Fibroblast of skin of right quadriceps (primary cell): Measurements from ENCODE around the gene SPAG17.

ENCODE experiments used
- DNase-seq: peaks from one replicate; pipeline ENCODE4 v3.0.0-alpha.2; 2013

Gene SPAG17

DNA sequence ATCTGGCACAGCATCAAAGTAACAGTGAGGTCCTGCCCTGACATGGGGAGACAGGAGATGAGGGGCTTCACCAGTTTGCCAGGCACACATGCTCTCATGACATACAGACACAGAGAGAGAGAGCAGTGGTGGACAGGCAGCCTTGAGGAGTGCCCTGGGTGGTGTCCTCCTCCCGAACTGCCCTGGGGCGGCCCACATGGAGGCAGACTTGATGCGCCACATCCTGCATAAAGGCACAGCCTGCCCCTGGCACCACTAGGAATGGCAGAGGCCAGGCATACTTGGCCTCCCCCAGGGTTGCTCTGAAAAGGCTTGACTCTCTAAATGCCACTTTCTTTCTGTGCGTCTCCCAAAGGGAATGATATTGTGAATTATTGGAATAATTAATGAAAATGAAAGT, 67.5 kb downstream of the SPAG17 start:
- no peak for DNase-seq

DNA sequence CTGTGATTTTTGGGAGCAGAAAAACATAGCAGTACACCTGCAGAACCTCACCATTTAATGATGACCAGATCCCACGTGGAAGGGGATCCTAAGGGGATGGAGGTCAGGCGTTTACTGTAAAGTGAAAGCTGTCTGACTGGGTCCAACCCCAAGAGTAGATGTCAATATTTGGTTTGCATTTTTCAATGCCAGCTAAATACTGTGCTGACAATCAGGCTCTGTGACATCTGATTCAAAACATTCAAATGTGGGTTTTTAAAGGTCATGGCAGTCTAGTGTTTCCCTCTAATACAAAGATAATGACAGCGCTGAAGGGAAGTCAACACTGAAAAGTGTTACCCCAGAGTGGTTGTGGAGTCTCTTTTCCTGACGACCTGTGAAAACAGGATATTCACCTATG, 68.1 kb downstream of the SPAG17 start:
- DNase-seq, result no peak

DNA sequence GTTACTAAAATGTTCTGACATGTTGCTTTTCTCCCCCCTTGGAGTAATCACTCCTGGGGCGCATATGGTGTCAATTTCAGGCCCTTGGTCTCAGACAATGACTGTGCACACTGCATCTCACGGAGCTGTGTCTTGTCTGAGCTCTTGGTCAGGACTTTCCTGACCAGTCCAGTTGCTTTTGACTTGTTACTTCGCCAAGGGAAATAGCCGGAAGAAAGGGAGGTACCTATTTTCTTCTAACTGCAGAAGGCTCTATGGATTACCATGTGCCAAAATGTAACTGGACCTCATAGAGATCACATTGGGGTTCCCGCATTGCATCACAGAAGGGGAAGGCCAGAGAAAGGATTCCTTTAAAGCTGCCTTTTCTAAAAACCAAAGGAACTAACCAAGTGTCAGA, 68.6 kb downstream of the SPAG17 start:
- DNase-seq, result peak; percentile 32

DNA sequence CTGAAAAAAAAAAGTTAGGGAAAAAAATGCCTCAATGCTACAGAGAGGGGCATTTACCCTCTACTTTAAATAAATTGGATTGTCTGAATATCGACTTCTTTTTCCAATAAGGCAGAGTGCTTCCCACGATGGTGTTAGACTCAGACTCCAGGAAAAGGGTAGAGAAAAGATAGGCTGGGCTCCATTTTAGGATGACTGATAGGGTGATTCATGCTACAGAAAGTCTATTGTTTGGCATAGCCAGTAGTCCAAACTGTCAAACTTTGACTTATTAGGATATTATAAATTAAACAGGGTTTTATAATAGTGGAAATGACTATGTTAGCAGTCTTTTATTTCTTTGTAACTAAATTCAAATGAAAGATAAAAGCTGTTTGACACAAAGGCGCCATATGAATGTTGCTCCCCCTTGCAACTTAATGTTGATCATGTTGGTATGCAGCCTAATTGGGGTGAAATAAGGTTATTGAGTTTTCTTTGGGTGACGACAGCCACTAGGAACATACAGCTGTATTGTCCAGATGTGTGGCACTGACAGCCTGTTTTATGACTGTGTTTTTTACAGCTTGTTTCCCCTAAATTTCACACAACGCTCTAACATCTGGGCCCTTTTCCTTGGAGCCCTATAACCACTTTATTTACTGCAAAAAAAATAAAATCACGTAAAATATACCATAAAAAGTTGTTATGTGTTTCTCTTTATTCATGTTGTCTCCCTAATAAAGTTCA, 69.3 kb downstream of the SPAG17 start:
- peak; percentile 53 for DNase-seq

DNA sequence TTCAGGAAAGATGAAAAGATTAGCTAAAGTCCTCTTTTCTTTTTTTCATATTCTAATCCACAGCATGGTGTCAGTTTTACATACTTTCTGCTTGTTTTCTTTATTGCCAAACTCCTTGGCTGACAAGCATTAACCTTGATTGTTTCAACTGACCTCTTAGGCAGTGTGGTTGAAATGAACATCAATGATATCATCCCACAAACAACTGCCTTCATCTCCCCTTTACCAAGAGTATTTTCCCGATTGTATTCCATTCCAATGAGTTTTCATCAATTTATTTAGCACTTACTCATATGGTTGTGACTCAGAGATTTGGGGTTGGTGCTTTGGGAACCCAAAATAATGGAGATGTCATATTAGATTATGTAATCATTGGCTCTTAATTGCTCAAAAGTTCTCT, 71.8 kb downstream of the SPAG17 start:
- peak; percentile 82 for DNase-seq

DNA sequence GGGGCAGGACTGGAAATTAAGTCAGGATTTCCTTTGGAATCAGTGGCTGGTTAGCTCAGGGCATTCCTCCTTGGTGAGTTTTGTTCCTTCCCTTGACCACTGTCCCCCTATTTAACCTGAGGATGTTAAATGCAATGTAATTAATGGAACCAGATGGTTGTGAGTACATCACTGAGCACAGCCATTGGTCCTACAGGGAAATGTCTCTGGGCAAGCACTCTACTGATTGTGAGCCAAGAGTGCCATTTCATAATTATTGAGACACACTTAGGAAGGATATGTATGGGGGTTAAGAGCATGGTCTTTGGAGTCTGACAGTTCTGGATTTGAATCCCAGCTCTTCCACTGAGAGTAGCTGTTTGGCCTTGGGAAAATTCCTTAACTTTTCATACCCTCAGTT, 74.4 kb downstream of the SPAG17 start:
- DNase-seq, result no peak

DNA sequence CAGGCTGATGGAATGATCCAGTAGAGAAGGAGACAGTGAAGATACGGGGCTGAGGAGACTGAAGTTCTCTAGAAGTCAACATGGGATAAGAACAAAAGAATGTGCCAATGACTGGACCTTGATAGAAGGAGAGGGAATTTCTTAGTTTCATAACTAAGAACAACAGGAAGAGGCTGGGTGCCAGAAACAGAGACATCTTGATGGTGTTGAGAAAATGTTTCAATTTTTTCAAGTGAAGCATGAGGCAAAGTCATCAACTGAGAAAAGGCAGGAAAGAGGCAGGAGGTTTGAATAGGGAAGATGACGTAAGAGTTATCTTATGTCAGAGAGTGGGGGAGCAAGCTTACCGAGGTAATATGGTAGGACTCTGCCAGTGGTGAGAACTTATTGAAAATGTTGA, 80.1 kb downstream of the SPAG17 start:
- peak; percentile 50 for DNase-seq

DNA sequence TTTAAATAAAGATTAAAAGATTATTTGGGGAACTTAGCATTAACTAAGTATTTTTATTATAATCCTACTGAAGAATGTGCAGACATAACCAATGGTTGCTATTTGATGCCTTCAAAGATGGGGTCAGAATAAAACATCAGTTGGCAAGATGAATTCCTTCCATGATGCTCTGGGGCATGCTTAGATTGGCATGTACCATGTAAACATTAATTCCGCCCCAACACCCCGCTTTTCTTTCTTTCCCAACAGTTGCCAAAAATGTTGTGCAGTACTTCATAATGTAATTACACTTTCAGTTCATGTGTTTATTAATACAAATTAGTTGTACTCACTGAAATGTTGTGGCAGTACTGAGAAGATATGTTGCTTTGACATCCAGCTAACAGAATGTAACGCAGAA, 82.6 kb downstream of the SPAG17 start:
- DNase-seq, result no peak

DNA sequence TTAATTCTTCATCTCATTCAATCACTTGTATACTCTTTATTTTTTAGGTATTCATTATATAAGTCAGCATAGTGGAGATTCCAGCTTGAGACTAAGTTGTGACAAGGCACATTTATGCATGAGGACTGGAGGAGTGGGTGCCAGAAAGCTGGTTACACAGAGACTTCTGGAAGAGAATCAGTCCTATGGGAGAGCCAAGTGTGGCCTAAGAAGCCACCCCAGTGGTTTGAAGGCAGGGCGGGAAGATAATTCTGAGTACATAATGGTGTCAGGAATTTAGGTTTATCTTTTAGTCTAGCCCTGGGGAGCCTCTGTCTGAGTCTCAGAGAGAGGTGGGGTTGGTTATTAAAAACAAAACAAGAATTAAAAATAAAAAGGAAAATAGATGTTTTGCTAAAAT, 83.0 kb downstream of the SPAG17 start:
- peak; percentile 18 for DNase-seq

DNA sequence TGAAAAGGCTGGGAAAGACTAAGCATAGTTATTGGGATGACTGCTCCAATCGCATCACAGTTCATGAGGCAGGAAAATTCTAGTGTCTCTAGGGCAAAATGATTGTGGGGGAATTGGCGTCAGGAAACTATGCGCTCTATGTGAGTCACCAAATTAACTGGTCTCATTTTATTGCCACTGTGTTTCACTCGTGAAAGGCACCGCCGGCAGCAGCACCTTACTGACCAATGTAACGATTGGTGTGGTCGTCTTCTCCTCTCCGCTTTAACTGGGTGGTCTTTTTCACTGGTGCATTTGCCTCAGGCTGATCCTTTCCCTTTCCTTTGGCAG, 83.5 kb downstream of the SPAG17 start:
- peak; percentile 94 for DNase-seq

DNA sequence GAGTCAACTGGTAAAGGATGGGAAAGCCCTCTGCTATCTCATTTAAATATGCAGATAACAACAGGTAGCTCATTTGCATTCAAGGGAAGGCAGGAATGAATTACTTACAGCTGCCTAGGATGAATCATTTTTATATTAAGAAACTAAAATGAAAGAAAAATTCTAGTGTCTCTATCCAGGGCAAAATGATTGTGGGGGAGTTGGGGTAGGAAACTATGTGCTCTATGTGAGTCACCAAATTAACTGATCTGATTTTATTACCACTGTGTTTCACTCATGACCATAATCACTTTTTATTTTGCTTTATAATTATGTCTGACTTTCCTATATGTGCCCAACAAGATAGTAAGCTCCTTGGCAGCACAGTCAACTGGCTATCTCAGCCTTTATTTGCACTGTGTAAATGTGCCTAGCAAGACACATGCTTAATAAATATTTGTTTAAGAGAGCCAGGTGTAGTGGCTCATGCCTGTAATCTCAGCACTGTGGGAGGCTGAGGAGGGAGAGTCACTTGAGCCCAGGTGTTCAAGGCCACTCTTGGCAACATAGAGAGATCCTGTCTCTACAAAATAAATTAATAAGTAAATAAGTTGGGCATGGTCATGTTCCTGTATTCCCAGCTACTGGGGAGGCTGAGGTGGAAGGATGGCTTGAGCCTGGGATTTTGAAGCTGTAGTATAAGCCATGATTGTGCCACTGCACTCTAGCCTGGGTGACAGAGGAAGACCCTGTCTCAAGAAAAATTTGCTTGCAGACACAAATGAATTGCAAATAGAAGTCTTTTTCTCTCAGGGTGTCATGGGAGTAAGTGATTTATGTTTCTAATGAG, 84.1 kb downstream of the SPAG17 start:
- DNase-seq, result peak; percentile 82

DNA sequence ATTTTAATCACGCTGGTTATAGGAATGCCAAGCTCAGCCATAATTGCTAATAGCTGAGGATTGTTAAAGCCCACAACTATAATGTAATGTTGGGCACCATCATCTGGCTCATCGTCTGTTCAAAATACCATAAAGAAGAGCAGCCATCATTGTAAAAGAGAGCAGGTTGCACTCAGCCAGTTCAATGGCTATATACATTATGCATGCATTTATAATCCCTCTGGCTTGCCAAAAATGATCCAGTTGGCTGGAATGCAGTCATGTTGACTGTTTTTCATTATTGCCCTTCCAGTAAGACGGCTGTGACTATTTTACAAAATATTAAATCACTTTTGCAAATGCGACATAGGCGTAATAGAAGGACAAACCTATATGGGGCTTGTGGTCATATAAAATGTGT, 85.3 kb downstream of the SPAG17 start:
- peak; percentile 79 for DNase-seq

DNA sequence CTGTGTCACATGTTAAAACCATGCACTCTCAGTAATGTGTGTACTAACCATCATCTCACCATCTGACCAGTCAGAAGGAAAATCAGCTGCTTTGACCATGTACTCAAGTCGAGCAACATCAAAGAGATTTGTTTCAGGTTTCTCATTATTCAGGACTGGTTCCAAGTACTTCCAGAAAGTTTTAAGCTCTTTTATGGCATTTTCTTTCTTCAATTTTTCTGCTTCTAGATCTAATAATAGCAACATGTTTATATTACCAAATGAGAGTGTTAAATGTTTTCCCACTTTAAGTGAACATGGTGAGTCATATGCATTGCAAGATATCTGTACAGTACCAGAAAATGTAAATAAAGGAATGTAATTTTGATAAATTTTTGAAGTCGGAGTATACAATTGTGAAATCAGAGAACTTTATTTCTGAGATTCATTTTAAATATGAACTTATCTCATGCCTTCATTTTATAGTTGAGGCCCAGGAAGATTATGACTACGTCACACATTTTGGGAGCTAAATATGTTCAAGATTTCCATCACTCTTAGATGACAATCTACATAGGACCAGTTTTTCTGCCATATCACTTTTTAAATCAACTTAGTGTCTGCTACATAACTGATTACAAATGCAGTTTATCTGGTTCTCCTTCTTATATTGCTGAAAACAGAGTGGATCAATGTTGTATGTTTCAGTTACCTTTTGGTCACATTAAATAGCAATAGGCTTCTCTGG, 87.2 kb downstream of the SPAG17 start:
- DNase-seq, result peak; percentile 87

DNA sequence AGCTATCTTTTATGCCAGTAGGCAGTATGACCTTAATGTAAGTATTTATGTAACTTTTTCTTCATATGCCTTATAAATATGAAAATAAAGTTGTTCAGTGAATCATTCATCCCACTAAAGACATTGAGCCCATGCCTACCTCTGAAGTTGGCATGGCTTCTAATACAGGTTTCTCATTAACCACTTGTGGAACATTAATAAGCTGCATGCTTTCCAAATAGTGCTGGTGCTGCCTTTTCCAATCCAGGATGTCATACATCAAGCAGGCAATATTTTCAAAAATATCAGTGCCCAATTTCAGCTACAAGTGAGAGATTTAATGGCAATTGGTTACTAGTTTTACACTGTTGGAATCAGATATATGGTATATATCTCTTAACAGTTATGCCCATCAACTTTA, 92.0 kb downstream of the SPAG17 start:
- no peak for DNase-seq

DNA sequence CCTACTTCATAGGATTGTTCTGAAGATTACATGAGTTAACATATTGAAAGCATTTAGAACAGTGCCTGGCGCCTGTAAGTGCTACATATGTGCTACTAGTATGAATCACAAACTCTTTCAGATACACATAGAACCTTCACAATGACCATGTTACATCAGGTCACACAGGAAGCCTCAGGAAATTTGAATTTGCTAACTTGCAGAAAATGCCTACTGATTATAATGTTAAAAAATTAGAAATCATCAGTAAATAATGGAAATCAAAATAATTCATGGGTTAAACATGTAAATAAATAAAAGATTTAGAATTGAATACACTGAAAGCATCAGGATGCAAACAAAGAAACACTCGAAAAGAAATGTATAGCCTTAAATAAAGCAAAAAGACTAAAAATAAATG, 94.9 kb downstream of the SPAG17 start:
- no peak for DNase-seq

DNA sequence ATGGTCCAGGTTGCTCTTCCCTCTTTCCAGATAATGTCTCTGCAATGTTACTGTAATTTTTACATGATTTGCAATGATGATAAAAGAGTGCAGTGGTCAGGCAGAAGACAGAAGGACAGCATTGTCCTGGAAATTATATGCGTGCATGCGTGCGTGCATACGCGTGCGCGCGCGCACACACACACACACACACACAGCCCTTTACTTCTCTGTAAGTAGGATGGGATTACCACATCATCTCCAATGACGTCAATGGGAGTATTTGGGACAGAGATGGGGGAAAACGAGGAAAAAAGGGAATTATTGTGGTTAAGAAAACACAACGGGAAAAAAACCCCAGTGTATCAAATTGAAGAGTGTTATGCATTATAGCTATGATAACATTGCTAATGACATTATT, 99.7 kb downstream of the SPAG17 start:
- DNase-seq, result no peak

DNA sequence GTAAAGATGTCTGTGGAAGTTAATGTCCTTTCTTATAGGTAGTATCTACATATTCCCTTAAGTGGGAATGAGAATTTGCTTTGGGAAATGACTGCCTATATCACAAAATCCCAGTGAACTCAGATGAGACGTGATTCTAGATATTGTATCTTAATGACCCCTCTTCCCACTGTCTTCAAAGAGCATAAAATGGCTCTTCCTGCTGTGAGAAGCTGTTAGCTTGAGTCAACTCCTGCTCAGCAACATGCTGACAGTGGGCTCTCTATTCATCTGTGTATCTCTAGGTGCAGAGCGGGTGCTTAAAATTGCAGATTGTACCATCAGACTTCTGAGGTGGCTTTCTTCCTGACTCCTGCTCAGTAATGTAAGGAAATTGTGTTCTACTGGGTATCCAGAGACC, 100.6 kb downstream of the SPAG17 start:
- DNase-seq, result no peak

DNA sequence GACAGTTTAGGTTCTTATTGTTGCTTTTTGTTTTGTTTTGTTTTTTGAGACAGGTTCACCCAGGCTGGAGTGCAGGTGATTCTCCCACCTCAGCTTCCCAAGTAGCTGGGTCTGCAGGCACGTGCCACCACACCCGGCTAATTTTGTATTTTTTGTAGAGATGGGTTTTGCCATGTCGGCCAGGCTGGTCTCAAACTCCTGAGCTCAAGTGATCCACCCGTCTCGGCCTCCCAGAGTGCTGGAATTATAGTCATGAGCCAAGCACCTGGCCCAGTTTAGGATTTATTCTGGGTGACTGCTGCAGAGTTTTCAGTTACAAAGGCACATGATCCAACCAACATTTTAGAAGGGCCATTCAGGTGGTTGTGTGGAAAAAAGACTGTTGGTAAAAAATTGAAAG, 102.0 kb downstream of the SPAG17 start:
- DNase-seq, result no peak

DNA sequence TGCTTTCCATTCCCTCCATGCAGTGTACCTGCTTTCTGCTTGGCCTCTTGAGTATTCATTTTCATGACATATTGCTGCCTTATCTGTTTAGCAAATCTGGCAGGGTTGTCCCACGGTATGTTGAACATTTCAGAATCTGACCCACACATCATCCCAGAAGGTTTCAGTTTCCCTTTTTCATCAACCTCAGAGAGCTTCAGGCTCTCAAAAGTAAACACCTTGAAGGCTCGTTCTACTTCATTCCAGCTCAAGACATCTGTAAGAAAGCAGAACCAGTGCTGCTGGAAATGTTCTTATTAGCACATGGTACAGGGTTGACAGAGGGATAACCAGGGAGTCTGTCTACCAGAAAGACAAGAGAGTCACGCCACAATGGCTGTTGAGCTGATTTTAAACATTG, 103.6 kb downstream of the SPAG17 start:
- no peak for DNase-seq

DNA sequence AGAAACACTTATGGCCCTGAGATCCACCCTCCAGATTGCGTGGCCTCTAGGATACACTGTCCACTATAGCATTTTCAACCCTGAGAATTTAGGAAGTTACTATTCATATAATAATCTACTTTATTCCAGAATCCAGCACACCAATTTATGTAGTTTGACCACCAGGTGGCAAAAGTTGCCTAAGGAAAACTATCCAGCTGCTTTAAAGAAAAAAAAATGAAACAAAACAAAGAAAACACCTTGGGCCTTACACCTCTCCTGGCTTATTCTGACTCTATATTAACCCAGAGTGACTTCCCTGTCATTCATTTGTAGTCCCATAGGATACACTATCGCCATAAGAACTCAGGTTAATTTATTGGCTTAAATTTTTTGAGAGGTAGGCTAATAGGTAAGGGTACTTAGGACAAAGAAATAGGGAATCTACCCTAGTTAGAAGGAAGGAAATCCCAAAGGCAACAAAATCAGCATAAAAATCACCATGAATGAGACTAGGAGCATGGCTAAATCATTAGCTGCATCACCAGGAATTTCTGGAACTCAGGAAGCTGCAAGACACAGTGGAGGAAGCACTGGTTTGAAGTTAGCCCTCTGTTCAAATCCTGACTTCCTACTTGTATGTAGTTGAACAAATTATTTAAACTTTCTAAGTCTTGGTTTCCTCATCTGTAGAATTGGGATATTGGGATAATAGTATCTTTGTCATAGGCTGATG, 107.5 kb downstream of the SPAG17 start:
- peak; percentile 53 for DNase-seq

DNA sequence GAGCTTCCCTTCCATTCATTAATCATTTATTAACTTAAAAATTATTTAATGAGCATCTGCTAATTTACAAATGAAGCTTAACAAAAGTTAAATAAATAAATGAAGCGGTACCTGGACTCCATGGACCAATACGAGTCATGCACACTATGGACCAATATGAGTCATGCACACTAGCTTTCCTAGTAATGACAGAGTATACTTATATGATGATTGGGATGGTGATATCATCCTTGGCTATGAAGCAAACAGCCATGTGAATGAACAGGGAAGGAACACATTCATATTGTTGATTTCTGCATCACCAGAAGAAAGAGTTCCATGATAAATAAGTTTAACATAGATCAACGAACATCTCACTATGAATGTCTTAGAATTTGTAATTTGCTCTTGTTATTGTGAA, 109.9 kb downstream of the SPAG17 start:
- DNase-seq, result peak; percentile 63

DNA sequence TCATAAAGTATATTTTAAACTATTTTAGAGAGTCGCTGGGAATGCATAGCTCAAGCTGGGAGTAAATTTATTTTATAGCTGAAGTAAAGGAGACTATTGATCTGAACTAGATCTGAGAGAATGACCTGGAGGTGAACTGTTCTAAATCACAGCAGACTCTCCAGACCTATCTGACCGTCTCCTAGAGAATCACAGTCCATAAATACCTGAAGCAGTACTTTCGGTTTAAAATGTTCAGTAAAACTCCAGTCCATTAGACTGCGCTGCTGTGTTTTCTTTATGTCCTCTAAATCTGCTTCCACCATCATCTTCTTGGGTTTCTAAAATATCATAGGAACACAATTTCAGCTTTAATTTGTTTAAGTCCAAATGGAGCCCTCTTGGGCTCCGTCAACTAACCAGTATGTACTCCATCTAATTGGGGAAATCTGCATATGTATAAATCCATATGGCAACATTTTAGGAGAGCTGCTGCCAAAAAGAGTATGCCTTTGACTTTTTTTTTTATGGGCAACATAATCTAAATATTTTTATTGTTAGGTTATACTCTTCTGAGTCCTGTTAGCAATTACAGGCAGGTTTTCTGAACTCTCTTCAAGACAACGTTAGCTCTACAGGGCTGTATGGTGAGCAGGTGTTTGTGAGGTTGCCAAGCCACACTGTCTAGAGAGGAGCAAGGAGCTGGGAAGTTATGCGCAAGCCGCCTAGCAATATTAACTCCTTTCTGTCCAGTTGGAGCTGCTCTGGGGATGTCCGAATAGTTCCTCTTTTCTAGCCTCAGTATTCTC, 111.2 kb downstream of the SPAG17 start:
- DNase-seq, result peak; percentile 66

DNA sequence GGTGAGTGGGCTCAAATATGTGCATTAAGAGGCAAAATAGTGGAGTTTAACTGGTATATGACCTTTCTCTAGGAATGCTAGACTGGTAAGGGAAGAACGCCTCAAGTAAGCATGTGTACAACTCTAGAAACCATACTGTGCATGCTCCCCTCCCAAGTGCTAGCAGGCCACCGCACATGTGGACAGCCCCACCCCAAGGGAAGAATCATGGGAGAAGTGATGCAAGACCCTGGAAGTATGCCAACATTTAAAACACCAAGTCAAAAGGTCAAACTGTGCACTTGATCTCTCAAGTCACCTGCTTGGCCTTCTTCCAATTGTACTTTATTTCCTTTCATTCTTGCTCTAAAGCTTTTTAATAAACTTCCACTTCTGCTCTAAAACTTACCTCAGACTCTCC, 135.0 kb downstream of the SPAG17 start:
- no peak for DNase-seq
